Measurements from ENCODE around the gene JADE1.

Gene JADE1

GRCh38 chr4:128811571-128812441 lies 2.3 kb downstream of the JADE1 start:
- Histone ChIP-seq H3K4me1 (ENCODE audit: control insufficient read depth, insufficient read depth, low read length) (peaks cover 12% of the 10 kb centered on the region), H3K4me3 (ENCODE audit: low read length) (peak overlapping the region; percentile 79), H3K36me3 (ENCODE audit: insufficient read depth, low read length) (no peaks in the 10 kb centered on the region), H3K27me3 (ENCODE audit: control insufficient read depth, insufficient read depth, low read length) (no peaks in the 10 kb centered on the region), H3K9ac (ENCODE audit: low read depth, low read length) (peak overlapping the region; percentile 97), H3K9me3 (replicated peaks; ENCODE audit: low read length) (no peaks in the 10 kb centered on the region), H3K4me2 (ENCODE audit: low read length) (peak overlapping the region; percentile 98)

- H3K27me3 ChIP-seq (ENCODE audit: control insufficient read depth, insufficient read depth, low read length) = no peaks in the 10 kb centered on the region
- peak overlapping the region; percentile 98 for H3K4me2 ChIP-seq (ENCODE audit: low read length)
- peak overlapping the region; percentile 97 for H3K9ac ChIP-seq (ENCODE audit: low read depth, low read length)
- H3K9me3 ChIP-seq (replicated peaks; ENCODE audit: low read length) = no peaks in the 10 kb centered on the region
- H3K4me1 ChIP-seq (ENCODE audit: control insufficient read depth, insufficient read depth, low read length) = peaks cover 12% of the 10 kb centered on the region
- H3K36me3 ChIP-seq (ENCODE audit: insufficient read depth, low read length) = no peaks in the 10 kb centered on the region
- H3K4me3 ChIP-seq (ENCODE audit: low read length) = peak overlapping the region; percentile 79
Observed at GRCh38 chr4:128812442-128813235, 3.1 kb downstream of the JADE1 start.

- no peak overlapping the region for H3K4me2 ChIP-seq (ENCODE audit: low read length)
- no peaks in the 10 kb centered on the region for H3K36me3 ChIP-seq (ENCODE audit: insufficient read depth, low read length)
- no peaks in the 10 kb centered on the region for H3K27me3 ChIP-seq (ENCODE audit: control insufficient read depth, insufficient read depth, low read length)
- H3K4me1 ChIP-seq (ENCODE audit: control insufficient read depth, insufficient read depth, low read length) = peaks cover 11% of the 10 kb centered on the region
- H3K9ac ChIP-seq (ENCODE audit: low read depth, low read length) = no peak overlapping the region
- no peaks in the 10 kb centered on the region for H3K9me3 ChIP-seq (replicated peaks; ENCODE audit: low read length)
- H3K4me3 ChIP-seq (ENCODE audit: low read length) = no peak overlapping the region
Observed at GRCh38 chr4:128813965-128814364, 4.5 kb downstream of the JADE1 start.

DNA sequence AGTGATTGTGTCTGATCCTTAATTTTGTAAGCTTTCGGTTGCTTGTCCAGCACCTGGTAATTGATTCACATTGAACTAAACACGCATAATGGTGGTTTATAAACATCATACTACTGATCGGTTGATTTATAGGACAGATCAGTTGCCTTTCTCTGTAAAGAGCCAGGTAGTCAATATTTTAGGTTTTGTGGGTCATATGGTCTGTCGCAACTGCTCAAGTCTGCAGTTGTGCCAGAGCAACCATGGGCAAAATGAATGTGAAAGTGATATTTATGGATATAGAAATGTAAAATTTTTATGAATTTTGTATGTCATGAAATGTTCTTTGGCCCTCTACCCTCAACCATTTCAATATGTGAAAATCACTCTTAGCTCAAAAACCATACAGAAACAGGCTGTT lies 8.9 kb downstream of the JADE1 start:
- Histone ChIP-seq H3K4me3 (ENCODE audit: low read length) (no peak overlapping the region), H3K27me3 (ENCODE audit: control insufficient read depth, insufficient read depth, low read length) (no peaks in the 10 kb centered on the region), H3K4me2 (ENCODE audit: low read length) (no peak overlapping the region), H3K4me1 (ENCODE audit: control insufficient read depth, insufficient read depth, low read length) (peaks cover 37% of the 10 kb centered on the region), H3K9me3 (replicated peaks; ENCODE audit: low read length) (no peaks in the 10 kb centered on the region), H3K36me3 (ENCODE audit: insufficient read depth, low read length) (no peaks in the 10 kb centered on the region), H3K9ac (ENCODE audit: low read depth, low read length) (no peak overlapping the region)

DNA sequence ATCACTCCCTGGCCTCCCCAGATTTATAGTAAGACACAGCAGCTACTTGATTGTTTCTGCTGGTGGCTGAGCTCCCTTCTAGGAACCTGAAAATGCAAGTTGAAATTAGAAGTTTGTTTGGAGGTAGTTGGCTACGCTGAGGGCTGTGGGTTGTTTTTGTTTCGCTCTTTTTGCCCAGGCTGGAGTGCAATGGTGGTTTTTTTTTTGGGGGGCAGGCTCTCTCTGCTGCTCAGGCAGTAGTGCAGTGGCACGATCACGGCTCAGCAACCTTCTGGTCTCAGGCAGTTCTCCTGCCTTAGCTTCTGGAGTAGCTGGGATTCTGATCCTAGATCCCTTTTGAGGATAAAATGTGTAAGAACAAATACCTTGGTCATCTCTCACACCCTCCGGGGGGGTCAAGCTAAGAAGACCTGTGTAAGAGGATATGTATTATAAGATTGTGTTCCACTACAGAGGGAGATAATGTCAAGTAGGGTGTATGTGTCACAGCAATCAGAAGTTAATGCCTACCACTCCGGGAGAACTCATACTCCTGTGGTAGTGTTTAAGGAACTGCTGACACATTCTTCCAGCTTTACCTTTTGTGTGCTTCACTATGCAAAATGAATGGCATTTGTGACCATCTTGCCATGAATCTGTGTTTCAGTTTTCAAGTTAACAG lies 9.7 kb downstream of the JADE1 start:
- Histone ChIP-seq H3K4me1 (ENCODE audit: control insufficient read depth, insufficient read depth, low read length) (peaks cover 43% of the 10 kb centered on the region), H3K4me2 (ENCODE audit: low read length) (no peak overlapping the region), H3K36me3 (ENCODE audit: insufficient read depth, low read length) (no peaks in the 10 kb centered on the region), H3K4me3 (ENCODE audit: low read length) (no peak overlapping the region), H3K9me3 (replicated peaks; ENCODE audit: low read length) (no peaks in the 10 kb centered on the region), H3K27me3 (ENCODE audit: control insufficient read depth, insufficient read depth, low read length) (no peaks in the 10 kb centered on the region), H3K9ac (ENCODE audit: low read depth, low read length) (no peak overlapping the region)

DNA sequence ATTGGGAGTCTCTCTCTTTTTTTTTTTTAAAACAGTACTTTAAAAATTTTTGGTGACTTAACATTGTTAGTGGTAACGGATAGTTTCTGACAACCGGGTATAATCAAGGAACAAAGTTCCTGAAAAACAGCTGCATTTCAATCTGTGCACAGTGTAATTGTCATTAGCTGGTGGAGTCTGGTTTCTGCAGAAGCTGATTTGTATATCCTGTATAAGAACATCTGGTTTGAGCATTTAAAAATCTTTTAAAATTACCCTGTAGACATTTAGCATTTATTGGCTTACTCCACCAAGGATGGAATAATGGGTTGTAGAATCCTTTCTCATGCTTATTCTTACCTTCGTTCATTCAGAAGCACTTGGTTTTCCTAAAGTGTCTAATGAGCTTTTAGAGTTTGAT lies 11.2 kb downstream of the JADE1 start:
- Histone ChIP-seq H3K9ac (ENCODE audit: low read depth, low read length) (peak overlapping the region; percentile 18), H3K4me2 (ENCODE audit: low read length) (peak overlapping the region; percentile 11), H3K9me3 (replicated peaks; ENCODE audit: low read length) (no peaks in the 10 kb centered on the region), H3K36me3 (ENCODE audit: insufficient read depth, low read length) (no peaks in the 10 kb centered on the region), H3K4me3 (ENCODE audit: low read length) (no peak overlapping the region), H3K27me3 (ENCODE audit: control insufficient read depth, insufficient read depth, low read length) (no peaks in the 10 kb centered on the region), H3K4me1 (ENCODE audit: control insufficient read depth, insufficient read depth, low read length) (peaks cover 57% of the 10 kb centered on the region)

- H3K36me3 ChIP-seq (ENCODE audit: insufficient read depth, low read length) = no peaks in the 10 kb centered on the region
- H3K4me2 ChIP-seq (ENCODE audit: low read length) = peak overlapping the region; percentile 11
- peaks cover 59% of the 10 kb centered on the region for H3K4me1 ChIP-seq (ENCODE audit: control insufficient read depth, insufficient read depth, low read length)
- H3K9me3 ChIP-seq (replicated peaks; ENCODE audit: low read length) = no peaks in the 10 kb centered on the region
- no peak overlapping the region for H3K4me3 ChIP-seq (ENCODE audit: low read length)
- H3K27me3 ChIP-seq (ENCODE audit: control insufficient read depth, insufficient read depth, low read length) = no peaks in the 10 kb centered on the region
- H3K9ac ChIP-seq (ENCODE audit: low read depth, low read length) = peak overlapping the region; percentile 18
Observed at GRCh38 chr4:128821151-128821550, 11.7 kb downstream of the JADE1 start.

DNA sequence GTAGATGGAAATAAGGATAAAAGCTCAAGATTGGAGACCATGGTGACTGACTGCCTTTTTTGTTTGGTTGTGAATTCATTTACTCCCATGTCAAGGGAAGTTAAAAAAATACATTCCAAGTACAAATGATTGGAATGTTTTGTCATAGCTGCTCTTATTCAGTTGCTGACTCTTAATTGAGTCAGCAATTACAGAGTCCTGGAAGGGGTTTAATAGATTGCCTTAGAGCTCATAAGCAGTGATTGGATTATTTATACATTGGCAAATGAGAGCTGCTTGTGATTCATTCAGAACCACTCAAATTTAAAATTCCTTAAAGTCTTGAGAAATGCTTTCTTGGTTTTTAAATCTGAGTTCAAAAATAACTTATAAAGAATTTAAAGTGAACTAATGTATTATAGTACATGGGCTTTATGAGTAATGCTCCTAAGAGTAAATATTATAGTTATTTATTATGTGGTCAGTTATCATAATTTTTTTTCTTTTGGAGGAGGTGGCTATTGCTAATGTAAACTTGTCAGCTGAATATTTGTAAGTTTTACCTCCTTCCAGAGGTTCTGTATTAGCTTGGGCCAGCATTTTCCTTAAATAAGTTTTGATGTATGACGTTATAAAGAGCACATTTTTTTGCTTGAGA lies 13.6 kb downstream of the JADE1 start:
- Histone ChIP-seq H3K4me3 (ENCODE audit: low read length) (no peak overlapping the region), H3K4me1 (ENCODE audit: control insufficient read depth, insufficient read depth, low read length) (peaks cover 59% of the 10 kb centered on the region), H3K9me3 (replicated peaks; ENCODE audit: low read length) (no peaks in the 10 kb centered on the region), H3K4me2 (ENCODE audit: low read length) (peak overlapping the region; percentile 66), H3K36me3 (ENCODE audit: insufficient read depth, low read length) (no peaks in the 10 kb centered on the region), H3K27me3 (ENCODE audit: control insufficient read depth, insufficient read depth, low read length) (no peaks in the 10 kb centered on the region), H3K9ac (ENCODE audit: low read depth, low read length) (peak overlapping the region; percentile 77)

DNA sequence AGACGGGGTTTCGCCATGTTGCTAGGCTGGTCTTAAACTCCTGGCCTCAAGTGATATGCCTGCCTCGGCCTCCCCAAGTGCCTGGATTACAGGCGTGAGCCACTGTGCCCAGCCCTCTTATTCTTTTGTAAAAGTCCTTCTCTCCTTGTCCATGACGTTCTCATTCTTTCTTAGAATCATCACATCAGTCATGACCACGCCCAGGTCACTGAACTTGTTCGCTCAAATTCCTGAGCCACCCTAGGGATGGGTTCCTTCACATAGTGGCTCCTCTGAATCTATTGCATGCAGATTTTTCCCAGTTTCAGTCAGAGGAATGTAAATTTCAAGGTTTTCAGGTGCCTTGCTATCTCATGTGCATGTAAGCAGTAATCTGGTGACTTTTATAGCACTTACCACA lies 15.7 kb downstream of the JADE1 start:
- Histone ChIP-seq H3K4me3 (ENCODE audit: low read length) (peak overlapping the region; percentile 15), H3K4me1 (ENCODE audit: control insufficient read depth, insufficient read depth, low read length) (peaks cover 49% of the 10 kb centered on the region), H3K4me2 (ENCODE audit: low read length) (peak overlapping the region; percentile 12), H3K36me3 (ENCODE audit: insufficient read depth, low read length) (no peaks in the 10 kb centered on the region), H3K9me3 (replicated peaks; ENCODE audit: low read length) (no peaks in the 10 kb centered on the region), H3K9ac (ENCODE audit: low read depth, low read length) (peak overlapping the region; percentile 24), H3K27me3 (ENCODE audit: control insufficient read depth, insufficient read depth, low read length) (no peaks in the 10 kb centered on the region)

GRCh38 chr4:128827296-128827695 lies 17.8 kb downstream of the JADE1 start:
- Histone ChIP-seq H3K9me3 (replicated peaks; ENCODE audit: low read length) (no peaks in the 10 kb centered on the region), H3K4me1 (ENCODE audit: control insufficient read depth, insufficient read depth, low read length) (peaks cover 37% of the 10 kb centered on the region), H3K4me3 (ENCODE audit: low read length) (no peak overlapping the region), H3K4me2 (ENCODE audit: low read length) (no peak overlapping the region), H3K36me3 (ENCODE audit: insufficient read depth, low read length) (no peaks in the 10 kb centered on the region), H3K9ac (ENCODE audit: low read depth, low read length) (no peak overlapping the region), H3K27me3 (ENCODE audit: control insufficient read depth, insufficient read depth, low read length) (no peaks in the 10 kb centered on the region)

All from skeletal muscle satellite cell (primary cell).